ELF-1 (cell line): Measurements from ENCODE around the gene GPD1L.
A peak's percentile ranks its signal among the peaks of the same experiment; 100 is the strongest.
"Not testable (repeated sequence)": the region's sequence is repeated elsewhere in the genome, so short reads cannot be mapped to it uniquely, and the experiment has no call there.

Experiments
- DNase-seq: peaks from one replicate; pipeline ENCODE4 v3.0.0-alpha.2; 2016; ENCODE audit warnings: low read depth, low spot score

Gene GPD1L

DNA sequence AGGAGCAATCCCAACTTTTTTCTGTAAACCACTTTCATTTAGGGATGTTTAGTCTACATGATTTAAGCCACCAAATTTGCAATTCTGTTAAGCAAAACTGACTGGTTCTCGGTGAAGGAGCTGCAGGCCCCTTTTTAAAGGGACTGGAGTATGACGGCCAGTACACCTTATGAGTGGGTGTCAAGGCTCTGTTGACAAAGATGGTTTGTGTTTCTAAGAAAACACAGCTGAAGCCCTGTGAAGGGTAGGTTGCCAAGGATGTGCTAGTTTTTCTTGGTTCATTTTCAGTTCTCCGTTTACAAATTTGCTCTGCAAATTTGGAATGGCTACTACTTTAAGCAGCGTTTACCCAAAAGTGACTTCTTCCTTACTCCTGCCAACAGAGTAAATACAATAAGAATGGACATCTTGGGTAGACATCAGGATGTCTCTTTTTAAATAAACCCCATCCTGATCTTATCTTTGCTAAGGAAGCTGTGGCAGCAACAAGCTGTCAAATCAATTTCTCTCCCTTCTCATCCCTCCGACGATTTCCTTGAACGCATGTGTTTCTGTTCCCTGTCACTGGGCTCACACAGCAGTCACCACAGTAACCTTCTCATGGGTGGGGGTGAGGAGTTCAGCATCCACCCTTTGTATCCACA lies 73.8 kb downstream of the GPD1L start:
- no peak for DNase-seq

DNA sequence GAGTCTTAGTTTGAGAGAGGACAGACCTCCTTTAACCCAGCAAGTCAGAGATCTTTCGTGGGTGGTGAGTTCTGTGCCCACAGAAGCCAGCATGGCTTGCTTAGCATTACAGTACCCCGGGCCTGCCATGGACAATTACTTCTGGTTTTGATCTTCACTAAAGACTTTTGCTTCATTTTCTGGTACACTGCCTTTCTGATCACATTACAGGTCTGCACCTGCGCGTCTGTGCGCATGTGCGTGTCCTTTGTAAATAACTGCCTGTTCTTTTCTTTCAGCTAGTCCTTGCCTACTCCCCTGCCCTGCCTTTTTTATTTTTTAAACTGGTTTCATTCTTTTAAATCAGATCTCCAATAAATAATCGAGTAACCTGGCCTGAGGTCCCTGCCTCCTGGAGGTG lies 74.9 kb downstream of the GPD1L start:
- DNase-seq = no peak

DNA sequence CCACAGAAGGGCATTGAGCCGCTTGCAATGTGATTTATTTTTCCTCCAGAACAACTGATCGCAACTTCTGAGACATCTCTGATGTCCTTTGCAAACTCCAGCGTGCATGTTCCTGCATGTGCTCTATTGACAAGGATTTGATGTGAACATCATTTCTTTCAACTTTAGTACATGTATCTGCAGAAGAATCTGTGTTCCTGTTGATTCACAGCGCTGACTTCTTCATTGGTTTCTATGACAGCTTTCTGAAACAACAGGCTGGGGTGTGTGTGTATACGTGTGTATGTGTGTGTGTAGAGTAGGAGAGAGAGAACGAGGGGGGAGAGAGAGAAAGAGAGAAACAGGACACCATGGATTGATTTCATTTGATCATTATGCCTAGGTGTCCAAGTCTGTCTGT lies 75.4 kb downstream of the GPD1L start:
- DNase-seq = no peak

DNA sequence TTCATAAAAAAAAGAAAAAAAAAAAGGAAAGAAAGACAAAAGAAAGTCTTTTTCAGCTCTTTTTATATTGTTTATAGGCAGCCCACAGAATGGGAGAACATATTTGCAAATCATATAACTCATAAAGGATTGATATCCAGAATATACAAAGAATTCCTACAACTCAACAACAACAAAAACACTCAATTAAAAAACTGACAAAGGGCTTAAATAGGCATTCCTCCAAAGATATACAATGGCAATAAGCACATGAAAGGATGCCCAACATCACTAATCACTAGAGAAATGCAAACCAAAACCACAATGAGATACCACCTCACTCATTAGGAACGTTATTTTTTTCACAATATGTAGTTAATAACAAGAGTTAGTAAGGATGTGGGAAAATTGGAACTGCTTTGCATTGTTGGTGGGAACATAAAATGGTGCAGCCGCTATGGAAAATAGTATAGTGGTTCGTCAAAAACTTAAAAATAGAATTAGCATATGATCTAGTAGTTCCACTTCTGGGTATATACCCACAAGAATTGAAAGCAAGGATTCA lies 77.8 kb downstream of the GPD1L start:
- DNase-seq = no peak

DNA sequence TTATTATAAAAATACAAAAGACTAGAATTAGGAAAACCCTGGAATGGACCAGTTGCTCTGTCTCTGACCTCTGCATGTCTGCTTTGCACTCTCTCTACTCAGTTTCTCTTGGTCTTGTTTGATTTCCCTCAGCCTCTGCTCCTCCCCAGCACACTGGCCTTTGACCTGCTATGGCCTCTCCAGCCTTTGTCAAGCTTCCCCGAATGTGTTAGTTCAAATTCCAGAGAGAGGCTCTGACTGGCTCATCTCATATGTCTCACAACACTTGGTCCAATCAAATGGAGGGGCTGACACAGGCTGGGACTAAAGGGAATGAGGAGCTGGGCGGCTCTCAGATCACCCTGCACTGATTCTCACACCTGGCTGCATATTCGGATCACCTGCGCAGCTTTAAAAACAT lies 79.7 kb downstream of the GPD1L start:
- DNase-seq = peak; percentile 45

DNA sequence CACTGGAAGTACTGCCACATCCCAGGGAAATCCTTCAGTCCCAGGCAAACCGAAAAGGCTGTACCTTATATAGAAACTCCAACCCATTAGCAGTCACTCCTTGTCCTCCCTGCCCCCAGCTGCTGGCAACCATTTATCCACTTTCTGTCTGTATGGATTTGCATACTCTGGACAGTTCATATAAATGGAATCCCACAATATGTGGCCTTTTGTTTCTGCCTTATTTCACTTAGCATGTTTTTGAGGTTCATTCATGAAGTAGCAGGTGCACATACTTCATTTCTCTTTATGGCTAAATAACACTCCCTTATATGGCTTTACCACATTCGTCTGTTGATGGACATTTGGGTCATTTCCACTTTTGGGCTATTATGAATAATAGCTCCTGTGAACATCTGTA lies 80.5 kb downstream of the GPD1L start:
- no peak for DNase-seq

DNA sequence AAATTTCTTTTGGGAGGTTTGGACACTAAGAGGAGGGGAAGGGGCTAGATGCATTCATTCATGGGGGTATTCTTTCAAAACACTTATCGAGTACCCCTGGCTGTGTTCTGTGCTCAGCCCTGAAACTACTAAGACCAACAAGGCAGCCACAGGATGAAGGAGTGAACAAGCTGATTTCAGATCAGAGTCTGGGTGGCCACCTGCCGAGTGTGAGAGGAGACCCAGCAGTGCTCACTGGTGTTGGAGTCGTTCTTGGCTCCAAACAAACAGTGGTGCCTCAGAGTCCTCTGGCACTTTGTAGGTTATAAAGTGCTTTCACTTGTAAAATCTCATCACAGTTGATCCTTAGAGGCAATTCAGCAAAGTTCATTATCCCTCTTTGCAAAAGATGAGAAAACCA lies 83.3 kb downstream of the GPD1L start:
- DNase-seq = no peak

DNA sequence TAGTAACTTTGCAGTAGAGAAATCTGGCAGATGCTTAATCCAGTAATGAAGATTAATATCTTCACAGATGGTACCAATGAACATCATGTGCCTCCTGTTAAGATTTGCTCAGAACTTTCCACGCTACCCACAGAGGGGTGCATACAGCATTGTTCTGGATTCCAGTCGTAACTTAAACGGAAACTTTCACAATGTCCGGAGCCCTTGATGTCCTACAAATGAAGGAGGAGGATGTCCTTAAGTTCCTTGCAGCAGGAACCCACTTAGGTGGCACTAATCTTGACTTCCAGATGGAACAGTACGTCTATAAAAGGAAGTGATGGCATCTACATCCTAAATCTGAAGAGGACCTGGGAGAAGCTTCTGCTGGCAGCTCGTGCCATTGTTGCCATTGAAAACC lies 84.1 kb downstream of the GPD1L start:
- not testable (repeated sequence) for DNase-seq

DNA sequence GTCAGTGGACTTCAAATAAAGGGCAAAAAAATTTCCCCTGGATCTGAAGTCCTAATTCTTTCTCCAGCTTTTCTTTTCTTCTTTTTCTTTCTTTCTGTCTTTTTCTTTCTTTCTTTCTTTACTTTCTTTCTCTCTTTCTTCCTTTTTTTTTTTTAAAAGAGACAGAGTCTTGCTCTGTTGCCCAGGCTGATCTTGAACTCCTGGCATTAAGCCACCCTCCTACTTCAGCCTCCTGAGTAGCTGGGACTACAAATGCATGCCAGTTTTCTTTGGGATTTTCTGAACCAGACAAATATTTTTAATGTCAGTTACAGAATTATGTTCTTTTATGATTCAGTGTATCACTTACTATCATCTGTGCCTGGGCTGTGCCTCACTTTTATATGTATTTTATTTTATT lies 86.7 kb downstream of the GPD1L start:
- DNase-seq = no peak

DNA sequence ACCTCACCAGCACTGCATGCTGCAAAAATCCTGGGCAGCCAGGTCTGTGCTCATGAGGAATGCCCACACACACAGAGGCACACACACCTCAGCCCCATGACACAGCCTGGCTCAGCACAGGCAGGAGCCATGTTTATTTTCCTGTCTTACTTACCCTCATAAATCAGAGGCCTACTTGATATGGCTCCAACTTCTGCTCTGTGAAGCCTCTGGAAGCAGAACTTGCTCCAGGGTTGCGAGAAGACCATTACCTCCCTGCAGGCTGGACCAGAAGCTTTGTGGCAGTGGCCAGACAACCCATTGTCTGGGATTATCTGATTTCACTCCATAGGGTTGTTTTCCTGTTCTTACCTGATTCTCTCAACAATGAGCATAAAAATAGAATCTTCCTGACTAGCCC lies 88.2 kb downstream of the GPD1L start:
- DNase-seq = no peak

DNA sequence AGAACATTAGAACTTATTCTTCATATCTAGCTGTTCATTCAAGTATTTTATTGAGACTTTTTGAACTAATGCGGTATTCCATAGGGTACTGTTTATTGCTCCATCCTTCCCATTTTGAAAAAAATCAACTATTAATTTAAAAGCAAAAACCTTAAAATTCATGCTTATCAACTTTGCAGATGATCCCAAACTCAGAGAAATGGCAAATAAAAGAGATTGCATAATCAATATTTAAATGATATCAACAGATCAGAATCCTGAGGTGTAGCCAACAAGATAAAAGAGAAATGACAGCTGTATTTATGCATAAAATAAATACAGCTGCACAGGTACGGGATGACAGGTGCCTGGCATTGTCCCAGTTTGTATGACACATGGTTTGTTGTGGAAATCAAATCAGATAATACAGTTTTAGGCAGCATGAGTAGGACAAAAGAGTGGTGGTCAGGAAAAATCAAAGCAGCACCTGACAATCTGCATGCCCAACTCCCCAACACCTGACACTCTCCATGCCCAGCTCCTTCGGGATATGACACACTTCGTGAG lies 89.6 kb downstream of the GPD1L start:
- no peak for DNase-seq

DNA sequence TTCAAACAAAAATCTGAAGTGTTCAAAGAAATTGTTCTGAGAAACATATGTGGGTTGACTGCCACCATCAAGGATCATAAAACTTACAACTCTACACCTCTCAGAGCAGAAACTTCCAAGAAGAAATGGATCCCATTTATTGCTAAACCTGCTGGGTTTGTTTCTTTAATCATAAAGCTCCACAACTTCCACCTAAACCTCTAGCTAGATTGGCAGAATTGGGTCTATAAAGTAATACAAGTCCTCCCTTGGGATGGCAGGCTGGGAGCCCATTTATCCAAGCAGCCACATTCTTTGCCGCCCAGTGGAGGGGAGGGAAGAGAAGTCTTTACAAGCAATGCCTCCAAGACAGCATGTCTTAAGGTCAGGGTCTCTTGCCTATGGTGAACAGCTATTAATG lies 91.6 kb downstream of the GPD1L start:
- DNase-seq = no peak

DNA sequence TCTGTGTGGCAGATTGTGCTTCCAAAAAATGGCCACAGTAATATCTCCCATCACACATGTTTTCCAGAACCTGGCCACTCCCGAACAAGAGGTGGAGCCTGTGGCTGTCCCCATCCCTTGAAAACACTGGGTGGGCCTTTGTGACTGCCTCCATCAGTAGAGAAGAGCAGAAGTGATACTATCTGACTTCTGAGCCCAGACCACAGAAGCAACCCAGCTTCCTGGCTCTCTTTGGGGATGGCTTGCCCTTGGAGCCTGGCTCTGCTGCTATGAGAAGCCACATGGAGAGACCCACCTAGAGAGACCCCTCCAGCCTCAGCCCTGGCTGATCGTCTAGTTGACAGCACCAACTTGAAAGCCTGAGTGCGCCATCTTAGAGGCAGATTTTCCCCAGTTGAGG lies 92.3 kb downstream of the GPD1L start:
- no peak for DNase-seq

DNA sequence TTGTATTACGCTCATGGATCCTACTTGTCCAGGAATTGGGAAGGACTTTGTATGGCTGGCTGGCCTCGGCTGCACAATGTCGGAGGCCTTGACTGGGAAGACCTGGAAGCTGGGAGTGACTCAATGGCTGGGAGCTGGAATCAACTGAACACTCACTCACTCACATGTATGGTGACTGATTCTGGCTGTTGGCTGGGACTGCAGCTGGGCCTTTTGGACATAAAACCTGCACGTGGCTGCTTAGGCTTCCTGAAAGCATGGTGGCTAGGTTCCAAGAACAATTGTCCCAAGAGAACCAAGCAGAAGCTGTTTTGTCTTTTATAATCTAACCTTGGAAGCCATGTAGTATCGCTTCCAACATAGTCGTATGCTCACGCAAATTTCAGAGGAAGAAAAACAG lies 94.1 kb downstream of the GPD1L start:
- DNase-seq = no peak

DNA sequence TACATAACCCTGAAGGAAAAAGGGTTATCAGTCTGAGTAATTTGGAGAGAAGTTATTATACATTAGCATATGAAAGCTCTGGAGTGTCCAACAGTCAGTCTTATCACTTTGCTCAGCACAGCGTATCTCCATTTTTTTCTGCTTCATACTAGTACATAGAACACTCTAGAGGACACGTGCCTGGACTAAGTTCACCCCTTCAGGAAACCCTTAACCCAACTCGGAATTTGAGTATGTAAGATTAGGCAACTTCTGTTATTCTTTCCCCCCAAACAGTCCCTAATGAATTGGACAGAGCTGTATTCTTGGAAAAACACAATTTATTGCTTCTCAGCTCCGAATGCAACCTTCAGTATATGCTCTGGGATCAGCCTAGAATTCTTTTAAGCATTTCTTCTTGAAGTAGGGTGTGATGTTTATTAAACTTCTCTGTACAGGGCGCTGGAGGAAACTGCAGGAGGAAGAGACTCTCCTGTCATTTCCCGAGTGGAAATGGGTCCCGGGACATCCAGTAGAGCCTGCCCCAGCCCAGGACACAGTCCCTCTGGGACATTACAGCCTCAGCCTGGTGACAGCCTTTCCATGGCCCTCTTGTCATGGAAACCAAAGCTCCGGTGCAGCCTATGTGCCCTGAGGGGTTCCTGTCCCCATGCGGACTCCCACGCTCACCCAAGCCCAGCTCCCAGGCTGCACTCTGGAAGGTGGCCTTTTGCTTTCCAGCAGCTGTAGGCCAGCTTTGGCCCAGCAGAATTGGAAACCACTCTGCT lies 94.8 kb downstream of the GPD1L start:
- DNase-seq = peak; percentile 74

DNA sequence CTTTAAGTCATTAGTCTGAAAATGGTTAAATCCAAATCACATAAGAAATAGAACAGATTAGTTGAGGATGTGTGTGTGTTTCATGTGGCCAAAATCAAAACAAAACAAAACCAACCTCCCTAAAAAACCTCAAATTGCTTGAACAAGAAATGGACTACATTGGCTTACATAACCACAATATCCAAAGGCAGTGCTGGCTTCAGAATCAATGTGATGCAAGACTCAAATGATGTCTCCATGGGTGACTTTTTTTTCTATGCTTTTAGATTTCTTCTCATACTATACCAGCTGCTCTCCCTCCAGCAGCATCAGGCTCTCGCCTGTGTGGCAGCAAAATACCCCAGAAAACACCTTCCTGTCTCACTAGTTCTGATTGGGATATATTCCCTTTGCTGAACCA lies 96.1 kb downstream of the GPD1L start:
- DNase-seq = no peak

DNA sequence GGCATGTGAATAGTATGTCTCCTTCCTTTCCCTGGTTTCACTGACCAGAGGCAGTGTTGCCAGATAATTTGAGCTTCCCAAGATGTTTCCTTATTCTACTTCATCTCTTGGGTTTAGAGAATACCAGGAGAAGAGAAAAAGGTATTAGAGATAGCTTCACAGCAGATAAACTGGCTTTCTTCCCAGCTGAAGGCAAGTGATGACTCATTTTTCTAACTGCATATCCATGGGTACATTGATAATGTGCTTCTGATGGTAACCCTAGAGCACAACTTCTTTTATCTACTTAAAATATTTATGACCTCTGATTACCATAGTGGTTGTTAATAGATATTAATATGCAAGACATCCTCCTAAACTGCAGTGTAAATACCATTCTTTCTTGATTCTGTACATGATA lies 97.4 kb downstream of the GPD1L start:
- DNase-seq = no peak

DNA sequence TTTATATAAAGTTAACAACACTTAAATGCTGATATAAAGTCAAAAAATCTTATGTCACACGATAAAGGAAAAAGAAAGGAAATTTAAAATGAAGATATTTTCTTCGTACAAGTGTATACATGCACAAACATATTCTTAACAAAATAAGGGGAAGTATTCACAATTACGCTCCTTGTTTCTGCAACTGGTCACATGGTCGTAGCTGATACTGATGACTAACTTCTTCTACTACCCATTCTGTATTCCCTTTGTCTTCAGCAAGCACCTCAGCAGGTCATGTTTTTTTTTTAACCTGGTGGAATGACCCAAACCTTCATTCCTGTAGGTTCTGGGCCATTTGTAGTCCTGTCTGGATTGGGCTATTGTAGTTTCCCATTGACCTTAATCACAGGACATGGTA lies 102.0 kb downstream of the GPD1L start:
- DNase-seq = no peak

DNA sequence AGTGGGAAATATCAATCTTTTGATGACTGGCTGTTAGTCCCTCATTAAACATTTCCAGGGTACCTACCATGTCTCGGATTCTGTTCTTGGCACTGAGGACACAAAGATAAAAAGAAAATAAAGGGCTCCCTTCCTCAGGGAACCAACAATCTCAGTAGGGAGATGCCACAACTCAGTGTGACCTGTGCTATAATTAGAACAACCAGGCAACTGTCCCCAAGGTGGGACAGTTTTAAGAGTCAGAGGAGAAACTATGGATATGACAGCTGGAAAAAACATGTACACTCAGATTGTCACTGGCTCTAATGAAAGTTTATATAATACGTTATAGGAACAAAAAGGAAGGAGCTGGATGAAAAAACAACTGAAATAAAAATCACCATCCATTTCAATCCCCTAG lies 108.8 kb downstream of the GPD1L start:
- DNase-seq = no peak

DNA sequence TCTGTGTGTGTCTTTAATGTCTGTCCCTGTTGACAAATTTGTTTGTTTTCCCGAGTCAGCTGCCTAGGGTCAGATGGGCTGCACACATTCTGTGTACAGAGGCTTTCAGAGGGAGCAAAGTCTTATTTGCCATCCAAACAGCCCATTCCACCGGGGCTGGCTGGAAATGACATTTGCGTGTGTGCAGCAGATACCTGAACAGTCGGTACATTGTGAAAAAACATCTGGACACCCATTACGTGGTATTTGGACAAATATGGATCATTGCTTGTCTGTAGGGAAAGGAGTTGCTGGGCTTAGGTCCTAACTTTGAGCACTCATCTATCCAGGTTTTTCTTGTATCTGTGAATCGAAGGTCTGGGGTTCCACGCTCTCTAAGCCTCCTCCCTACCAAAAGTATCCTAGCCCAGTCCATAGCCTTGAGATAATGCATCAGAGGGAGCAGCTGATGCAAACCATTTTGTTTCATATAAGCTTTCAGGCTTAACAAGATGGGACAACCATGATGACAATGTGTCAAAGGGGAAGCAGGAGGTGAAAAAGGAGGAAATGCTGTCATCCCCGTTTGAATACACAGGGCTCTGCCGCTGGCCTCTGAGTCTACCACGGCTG lies 109.9 kb downstream of the GPD1L start:
- DNase-seq = no peak

DNA sequence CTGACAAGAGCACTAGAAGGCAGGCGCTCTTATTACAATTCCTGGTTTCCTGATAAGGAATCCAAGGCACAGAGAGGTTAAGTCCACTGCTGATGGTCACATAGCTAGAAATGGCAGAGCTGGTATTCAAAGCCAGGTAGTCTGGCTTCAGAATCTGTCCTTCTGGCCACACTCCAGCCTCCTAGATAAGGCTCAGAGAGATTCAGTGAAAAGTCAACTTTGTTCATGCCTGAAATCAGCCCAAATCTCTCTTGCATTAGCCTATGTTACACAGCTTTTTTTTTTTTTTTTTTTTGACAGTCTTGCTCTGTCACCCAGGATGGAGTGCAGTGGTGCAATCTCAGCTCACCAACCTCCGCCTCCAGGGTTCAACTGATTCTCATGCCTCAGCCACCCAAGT lies 110.9 kb downstream of the GPD1L start:
- no peak for DNase-seq
